H1 (cell line): ENCODE results near the gene SPR. TPM values are rescaled to one million over a fixed set of nuclear protein-coding genes. Genes with fewer than 3 reads are reported as not detected.

Experiments used
- CTCF ChIA-PET: fragments of 300-600 bp; sonication (Branson Sonifier 250); formaldehyde crosslinking; loops from one replicate; lab custom pipeline; 2021; ENCODE audit not compliant: partially characterized antibody; lab: Charles Lee
- POLR2A ChIA-PET: fragments of 300-600 bp; sonication (Branson Sonifier 250); formaldehyde crosslinking; loops from one replicate; lab custom pipeline; 2021; ENCODE audit warnings: inconsistent platforms; ENCODE audit not compliant: partially characterized antibody; lab: Charles Lee
- DNase-seq, 2 experiments: peaks; one replicate each; pipeline versions ENCODE4 v3.0.0 to v3.0.0-alpha.2; 2010 to 2022; ENCODE audit warnings: low spot score in 2 of 2, low read depth in 1 of 2, mixed read lengths in 1 of 2
- FAIRE-seq: peaks from 2 replicates; lab custom pipeline; 2011; peaks lifted over from hg19 to GRCh38; lab: Jason Lieb, UNC
- H2AFZ ChIP-seq: 2 replicates; pipeline ENCODE4 v1.8.1; 2012; ENCODE audit warnings: low read length, inconsistent platforms
- H2AK5ac ChIP-seq: 2 replicates; pipeline ENCODE4 v1.6.1; 2013; ENCODE audit warnings: low read depth, low read length
- H2BK120ac ChIP-seq: replicated peaks from 2 replicates; pipeline ENCODE3; 2013; ENCODE audit warnings: low read depth, low read length, inconsistent platforms
- H2BK12ac ChIP-seq: 2 replicates; pipeline ENCODE4 v1.6.1; 2013; ENCODE audit warnings: low read depth, low read length
- H2BK15ac ChIP-seq: 2 replicates; pipeline ENCODE4 v1.6.1; 2013; ENCODE audit warnings: low read length
- H2BK20ac ChIP-seq: 2 replicates; pipeline ENCODE4 v1.6.1; 2013; ENCODE audit warnings: low read length
- H2BK5ac ChIP-seq: 2 replicates; pipeline ENCODE4 v1.6.1; 2013; ENCODE audit warnings: low read depth, low read length
- H3K14ac ChIP-seq: 2 replicates; pipeline ENCODE4 v1.6.1; 2013; ENCODE audit warnings: inconsistent platforms; ENCODE audit not compliant: insufficient read length
- H3K18ac ChIP-seq: 2 replicates; pipeline ENCODE4 v1.6.1; 2013; ENCODE audit warnings: low read length; ENCODE audit errors: extremely low read depth
- H3K23ac ChIP-seq: 2 replicates; pipeline ENCODE4 v1.6.1; 2013; ENCODE audit warnings: inconsistent platforms; ENCODE audit not compliant: insufficient read length
- H3K23me2 ChIP-seq: 2 replicates; pipeline ENCODE4 v1.6.1; 2013; ENCODE audit warnings: low read depth, low read length
- H3K27ac ChIP-seq: 2 replicates; pipeline ENCODE4 v1.6.1; 2011; ENCODE audit warnings: low read depth, low read length, inconsistent platforms
- H3K27me3 ChIP-seq, 4 experiments: replicated peaks in 1 of 4; 1 replicate in 1 of 4; 2 replicates in 3 of 4; pipeline versions ENCODE4 v1.6.1 to v1.8.1; 2011 to 2013; ENCODE audit warnings: low read length in 3 of 4, mild to moderate bottlenecking in 3 of 4, inconsistent platforms in 2 of 4, mixed read lengths in 2 of 4, moderate library complexity in 1 of 4; ENCODE audit not compliant: control insufficient read depth in 3 of 4, insufficient read depth in 3 of 4; ENCODE audit errors: extremely low read depth in 1 of 4
- H3K36me3 ChIP-seq, 4 experiments: 2 replicates each; pipeline versions ENCODE4 v1.6.1 to v1.8.1; 2011 to 2013; ENCODE audit warnings: mild to moderate bottlenecking in 4 of 4, low read length in 3 of 4, moderate library complexity in 2 of 4, control low read depth in 1 of 4, inconsistent platforms in 1 of 4; ENCODE audit not compliant: insufficient read depth in 4 of 4, control insufficient read depth in 2 of 4
- H3K4ac ChIP-seq: replicated peaks from 2 replicates; pipeline ENCODE3; 2013; ENCODE audit warnings: low read length, low read depth, mixed read lengths, inconsistent platforms; ENCODE audit not compliant: insufficient read length
- H3K4me1 ChIP-seq, 4 experiments: replicated peaks in 1 of 4; 1 replicate in 1 of 4; 2 replicates in 3 of 4; pipeline versions ENCODE4 v1.6.1 to v1.8.1; 2011 to 2013; ENCODE audit warnings: low read length in 3 of 4, inconsistent platforms in 2 of 4, mixed read lengths in 1 of 4; ENCODE audit not compliant: insufficient read depth in 4 of 4, control insufficient read depth in 3 of 4
- H3K4me2 ChIP-seq, 2 experiments: 2 replicates each; pipeline versions ENCODE4 v1.6.1 to v1.8.1; 2011 to 2013; ENCODE audit warnings: low read depth in 2 of 2, low read length in 2 of 2, control low read depth in 1 of 2, inconsistent platforms in 1 of 2, mild to moderate bottlenecking in 1 of 2; ENCODE audit not compliant: insufficient read depth in 1 of 2
- H3K4me3 ChIP-seq, 4 experiments: fragments of 200-600, 300-600 bp in 1 of 4; sonication (generic), shearing (Covaris generic), sonication (Bioruptor Twin) in 1 of 4; 2 replicates each; pipeline versions ENCODE4 v1.5.1 to v1.8.1; 2011 to 2016; ENCODE audit warnings: low read length in 4 of 4, low read depth in 3 of 4, control low read depth in 2 of 4, inconsistent platforms in 2 of 4, mild to moderate bottlenecking in 2 of 4, mixed read lengths in 1 of 4, moderate library complexity in 1 of 4; ENCODE audit not compliant: insufficient read depth in 2 of 4; ENCODE audit errors: extremely low read depth in 1 of 4
- H3K56ac ChIP-seq: replicated peaks from 2 replicates; pipeline ENCODE3; 2013; ENCODE audit warnings: low read depth, mild to moderate bottlenecking, mixed read lengths, low read length, inconsistent platforms; ENCODE audit not compliant: insufficient read length
- H3K79me1 ChIP-seq: 2 replicates; pipeline ENCODE4 v1.6.1; 2013; ENCODE audit warnings: low read depth, low read length, control low read depth
- H3K79me2 ChIP-seq, 2 experiments: 2 replicates each; pipeline versions ENCODE4 v1.6.1 to v1.8.1; 2012 to 2013; ENCODE audit warnings: low read length in 2 of 2, mild to moderate bottlenecking in 2 of 2, inconsistent platforms in 1 of 2; ENCODE audit not compliant: insufficient read depth in 2 of 2, control insufficient read depth in 1 of 2
- H3K9ac ChIP-seq, 4 experiments: replicated peaks in 1 of 4; 1 replicate in 1 of 4; 2 replicates in 3 of 4; pipeline versions ENCODE4 v1.6.1 to v1.8.1; 2011 to 2013; ENCODE audit warnings: low read depth in 3 of 4, low read length in 3 of 4, control low read depth in 2 of 4, mild to moderate bottlenecking in 2 of 4, moderate library complexity in 2 of 4, inconsistent platforms in 1 of 4; ENCODE audit errors: extremely low read depth in 1 of 4
- H3K9me3 ChIP-seq, 2 experiments: 2 replicates each; pipeline versions ENCODE4 v1.6.1 to v1.8.1; 2012 to 2013; ENCODE audit warnings: mild to moderate bottlenecking in 2 of 2, moderate library complexity in 2 of 2, control low read depth in 1 of 2, inconsistent platforms in 1 of 2, low read depth in 1 of 2, low read length in 1 of 2, mixed read lengths in 1 of 2; ENCODE audit not compliant: insufficient read depth in 2 of 2
- H4K20me1 ChIP-seq, 2 experiments: replicated peaks in 1 of 2; 2 replicates each; pipeline versions ENCODE3 to v1.8.1; 2011 to 2013; ENCODE audit warnings: inconsistent platforms in 2 of 2, low read length in 2 of 2, mild to moderate bottlenecking in 1 of 2; ENCODE audit not compliant: insufficient read depth in 2 of 2, control insufficient read depth in 1 of 2
- H4K5ac ChIP-seq: 2 replicates; pipeline ENCODE4 v1.6.1; 2013; ENCODE audit warnings: low read length, low read depth, mixed read lengths, inconsistent platforms; ENCODE audit not compliant: insufficient read length
- H4K8ac ChIP-seq: 2 replicates; pipeline ENCODE4 v1.8.0; 2013; ENCODE audit warnings: mild to moderate bottlenecking, moderate library complexity, low read length, inconsistent platforms; ENCODE audit not compliant: insufficient read depth; ENCODE audit errors: extremely low read depth
- H4K91ac ChIP-seq: replicated peaks from 2 replicates; pipeline ENCODE3; 2013; ENCODE audit warnings: low read length, mixed read lengths, inconsistent platforms; ENCODE audit not compliant: insufficient read length
- ATF3 ChIP-seq: IDR thresholded peaks from 2 replicates; pipeline ENCODE4 v1.6.1; 2011; ENCODE audit warnings: low read depth, mild to moderate bottlenecking, low read length; ENCODE audit not compliant: insufficient read depth
- CBX5 ChIP-seq: fragments of 300-800, 300-1000 bp; sonication (generic); IDR thresholded peaks from 2 replicates; pipeline ENCODE4 v1.7.1; 2016; ENCODE audit warnings: antibody characterized with exemption, low read length, low read depth
- CREB1 ChIP-seq: IDR thresholded peaks from 2 replicates; pipeline ENCODE4 v1.6.1; 2012; ENCODE audit warnings: inconsistent platforms
- HDAC6 ChIP-seq: IDR thresholded peaks from one replicate; pipeline ENCODE4 v1.7.1; 2012; ENCODE audit warnings: low read depth, mild to moderate bottlenecking, inconsistent platforms, low read length, moderate library complexity
- JUND ChIP-seq: IDR thresholded peaks from 2 replicates; pipeline ENCODE4 v1.6.1; 2011; ENCODE audit warnings: mild to moderate bottlenecking, improper control_type of control experiment, low read length
- KDM1A ChIP-seq: fragments of 200-600, 300-600 bp; sonication (generic); IDR thresholded peaks from 2 replicates; pipeline ENCODE4 v1.7.1; 2016; ENCODE audit warnings: mild to moderate bottlenecking, low read length, borderline replicate concordance
- KDM4A ChIP-seq: IDR thresholded peaks from one replicate; pipeline ENCODE4 v1.7.1; 2012; ENCODE audit warnings: low read depth, mild to moderate bottlenecking, moderate library complexity, low read length, inconsistent platforms; ENCODE audit not compliant: severe bottlenecking
- NRF1 ChIP-seq: IDR thresholded peaks from 2 replicates; pipeline ENCODE4 v1.6.1; 2011; ENCODE audit warnings: mild to moderate bottlenecking, low read depth, low read length, improper control_type of control experiment
- RBBP5 ChIP-seq: IDR thresholded peaks from 2 replicates; pipeline ENCODE4 v1.7.1; 2012; ENCODE audit warnings: low read depth, mild to moderate bottlenecking, inconsistent platforms, low read length, moderate library complexity, borderline replicate concordance
- SP2 ChIP-seq: IDR thresholded peaks from 2 replicates; pipeline ENCODE4 v1.6.1; 2012; ENCODE audit warnings: mild to moderate bottlenecking, low read length, inconsistent platforms
- SP4 ChIP-seq: IDR thresholded peaks from 2 replicates; pipeline ENCODE4 v1.6.1; 2012; ENCODE audit warnings: low read length, inconsistent platforms
- TBP ChIP-seq: IDR thresholded peaks from 2 replicates; pipeline ENCODE4 v1.6.1; 2011; ENCODE audit warnings: low read depth, low read length, improper control_type of control experiment
- TCF12 ChIP-seq: IDR thresholded peaks from 2 replicates; pipeline ENCODE4 v1.6.1; 2011; ENCODE audit warnings: low read depth, mild to moderate bottlenecking, low read length
- WGBS, 2 experiments: shearing (Covaris generic) in 1 of 2; methylation state at CpG; one replicate each; pipeline versions ENCODE4 v1.1.6 to v1.1.7; 2013 to 2015; ENCODE audit warnings: low lambda C conversion rate in 2 of 2, mixed read lengths in 2 of 2, inconsistent platforms in 1 of 2, low coverage in 1 of 2, missing lambda C conversion rate in 1 of 2; ENCODE audit not compliant: insufficient replicate concordance in 2 of 2, insufficient coverage in 1 of 2, insufficient read length in 1 of 2; ENCODE audit errors: extremely low coverage in 1 of 2, missing lambda C conversion rate in 1 of 2; 5-methylcytosine and 5-hydroxymethylcytosine counted together
- polyA plus RNA-seq, 7 experiments: library from polyadenylated mRNA; depleted of rRNA in 3 of 7; stranded (reverse) in 5 of 7; unstranded in 2 of 7; fragments of >200 nt in 5 of 7; fragments of 200-250 nt in 2 of 7; gene quantifications; 1 replicate in 5 of 7; 2 replicates in 1 of 7; 4 replicates in 1 of 7; pipeline versions ENCODE4 v1.2.1 to v1.2.3, GENCODE V29; 2011 to 2013; ENCODE audit warnings: missing spikeins in 2 of 7, mixed read lengths in 2 of 7
- total RNA-seq: library from RNA; stranded (reverse); fragmentation: NEBNext Ultra II Directional; extraction: Animal tissue kit (Norgen Biotek cat#: 25700); gene quantifications from 2 replicates; pipeline ENCODE4 v1.2.1, GENCODE V29; 2021
- TF ChIP-seq, protein P1 (sequence below): IDR thresholded peaks from 2 replicates; pipeline ENCODE4 v1.6.1; 2012; ENCODE audit warnings: inconsistent platforms

The SPR gene
- total and polyA plus RNA-seq, 2 of the 8 experiments (the other 6 are each of a cell fraction or from before 2014, with no cell fraction given) = 4.5 to 11.5 TPM

DNA sequence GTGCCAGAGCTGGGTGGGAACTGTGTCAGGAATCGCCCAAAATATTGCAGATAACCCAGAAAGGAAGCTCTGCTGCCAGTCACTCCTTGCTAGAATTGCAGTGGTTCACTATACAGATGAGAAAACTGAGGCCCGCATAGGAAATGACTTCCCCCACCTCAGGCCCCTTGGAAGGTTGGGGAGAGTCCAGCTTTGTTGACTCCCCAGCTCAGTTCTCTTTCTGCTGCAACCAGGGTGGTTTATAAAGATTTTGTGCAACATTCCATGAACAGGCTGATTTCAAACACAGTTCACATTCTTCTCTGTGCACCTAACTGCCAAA, 11.3 kb downstream of the SPR start:
- H4K91ac ChIP-seq = no peak overlapping the region
- peaks cover 5 to 9% (median 7%) of the 10 kb centered on the region in 4 experiments for H3K4me1 ChIP-seq
- no peak overlapping the region for H2BK12ac ChIP-seq
- H3K79me2 ChIP-seq = no peaks in the 10 kb centered on the region
- H2AFZ ChIP-seq = no peak overlapping the region
- ChIA-PET POLR2A (interaction anchor here (0.7 to 1.8 kb wide), 3 partner anchors 11 to 38 kb away, joined by 3 to 4 read pairs (median 3); partner anchors contain the start of gene EMX1), CTCF (interaction anchor here (0.6 to 19.1 kb wide), 13 partner anchors 9 to 1770 kb away, joined by 3 to 497 read pairs (median 4); partner anchors contain the start of genes EMX1 and SPR)
- peaks cover 0 to 43% (median 35%) of the 10 kb centered on the region in 4 experiments; a peak in 6 of 7 replicates for H3K27me3 ChIP-seq
- H3K14ac ChIP-seq = no peak overlapping the region
- H3K4ac ChIP-seq = no peak overlapping the region
- no peak overlapping the region for H4K5ac ChIP-seq
- TF ChIP-seq CBX5 = no peak
- no peak for TF ChIP-seq KDM4A
- no peak for TF ChIP-seq SP2
- TF ChIP-seq SP4 = no peak
- no peak for TF ChIP-seq CREB1
- TF ChIP-seq KDM1A = no peak
- no peak for TF ChIP-seq JUND
- no peak for TF ChIP-seq ATF3
- no peak for TF ChIP-seq HDAC6
- TF ChIP-seq TCF12 = no peak
- TF ChIP-seq TBP = no peak
- TF ChIP-seq NRF1 = no peak
- TF ChIP-seq RBBP5 = no peak
- TF ChIP-seq, protein P1, sequence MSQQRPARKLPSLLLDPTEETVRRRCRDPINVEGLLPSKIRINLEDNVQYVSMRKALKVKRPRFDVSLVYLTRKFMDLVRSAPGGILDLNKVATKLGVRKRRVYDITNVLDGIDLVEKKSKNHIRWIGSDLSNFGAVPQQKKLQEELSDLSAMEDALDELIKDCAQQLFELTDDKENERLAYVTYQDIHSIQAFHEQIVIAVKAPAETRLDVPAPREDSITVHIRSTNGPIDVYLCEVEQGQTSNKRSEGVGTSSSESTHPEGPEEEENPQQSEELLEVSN = no peak
- H3K9ac ChIP-seq = no peak overlapping the region
- H3K79me1 ChIP-seq = no peaks in the 10 kb centered on the region
- no peak overlapping the region for H2AK5ac ChIP-seq
- H3K36me3 ChIP-seq = no peaks in the 10 kb centered on the region
- no peak overlapping the region for H3K56ac ChIP-seq
- FAIRE-seq (no peak), DNase-seq (no peak)
- no peaks in the 10 kb centered on the region for H4K20me1 ChIP-seq
- WGBS, 2 experiments = 95% methylated on average over 2 of the region's 2 CpGs; no CpG with 5 or more reads in 1 of the 2 experiments
- H3K23ac ChIP-seq = no peak overlapping the region
- H4K8ac ChIP-seq = no peak overlapping the region
- no peak overlapping the region for H2BK20ac ChIP-seq
- H3K27ac ChIP-seq = no peak overlapping the region
- H3K4me2 ChIP-seq = no peak overlapping the region
- no peaks in the 10 kb centered on the region for H3K9me3 ChIP-seq
- H3K4me3 ChIP-seq = no peak overlapping the region
- no peaks in the 10 kb centered on the region; the same call in 1 of the 2 replicates for H3K23me2 ChIP-seq
- H2BK120ac ChIP-seq = no peak overlapping the region
- no peak overlapping the region for H3K18ac ChIP-seq
- H2BK15ac ChIP-seq = no peak overlapping the region
- no peak overlapping the region for H2BK5ac ChIP-seq
